ENCODE data around the gene TMEM229A.
"Not testable (repeated sequence)": the region's sequence is repeated elsewhere in the genome, so short reads cannot be mapped to it uniquely, and the experiment has no call there.

Gene TMEM229A

DNA sequence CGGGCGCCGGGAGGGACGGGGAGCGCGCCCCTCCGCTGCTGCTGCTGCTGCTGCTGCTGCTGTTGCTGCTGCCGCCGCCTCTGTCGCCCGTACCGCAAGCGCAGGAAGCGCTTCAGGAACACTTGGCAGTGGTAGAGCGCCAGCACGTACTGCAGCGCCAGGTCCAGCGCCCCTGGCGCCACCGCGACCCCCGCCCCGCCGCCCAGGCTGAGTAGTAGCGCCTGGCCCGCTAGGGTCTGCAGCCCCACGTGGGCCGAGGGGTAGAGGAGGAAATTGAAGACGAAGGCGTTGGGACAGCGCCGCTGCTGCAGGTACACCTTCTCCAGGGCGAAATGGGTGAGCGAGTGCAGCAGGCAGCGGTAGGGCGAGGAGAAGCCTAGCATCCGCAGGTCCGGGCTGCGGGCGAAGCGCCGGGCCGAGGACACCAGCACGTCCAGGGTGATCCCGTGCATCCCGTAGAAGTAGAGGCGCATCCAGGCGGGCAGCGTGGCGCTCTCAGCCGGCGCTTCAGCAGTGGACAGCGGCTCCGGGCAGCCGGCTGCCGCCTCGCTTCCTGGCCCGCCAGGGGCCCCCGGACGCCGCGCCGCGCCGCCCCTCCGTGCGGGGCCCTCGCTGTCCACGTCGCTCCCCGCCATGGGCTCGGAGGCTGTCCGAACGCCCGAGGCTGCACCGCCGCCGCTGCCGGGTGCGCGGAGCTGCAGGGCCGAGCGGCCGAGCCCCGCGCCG is at the start of gene TMEM229A:
TMEM229A (minus strand) TSS at position 699 of the 726 bp plus-strand sequence; CDS start at position 635, 64 bp downstream.
- no peak for DNase-seq (ENCODE audit: low read depth)

DNA sequence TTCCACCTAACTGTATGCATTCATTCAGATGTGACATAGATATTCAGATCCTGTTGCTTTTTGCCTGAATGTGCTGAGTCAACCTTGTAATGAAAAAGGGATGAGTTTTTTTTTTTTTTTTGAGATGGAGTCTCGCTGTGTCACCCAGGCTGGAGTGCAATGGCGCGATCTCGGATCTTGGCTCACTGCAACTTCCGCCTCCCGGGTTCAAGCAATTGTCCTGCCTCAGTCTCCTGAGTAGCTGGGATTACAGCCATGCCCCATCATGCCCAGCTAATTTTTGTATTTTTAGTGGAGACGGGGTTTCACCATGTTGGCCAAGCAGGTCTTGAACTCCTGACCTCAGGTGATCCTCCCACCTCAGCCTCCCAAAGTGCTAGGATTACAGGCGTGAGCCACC is 49.4 kb upstream of the TMEM229A start:
- not testable (repeated sequence) for DNase-seq (ENCODE audit: low read depth)

DNA sequence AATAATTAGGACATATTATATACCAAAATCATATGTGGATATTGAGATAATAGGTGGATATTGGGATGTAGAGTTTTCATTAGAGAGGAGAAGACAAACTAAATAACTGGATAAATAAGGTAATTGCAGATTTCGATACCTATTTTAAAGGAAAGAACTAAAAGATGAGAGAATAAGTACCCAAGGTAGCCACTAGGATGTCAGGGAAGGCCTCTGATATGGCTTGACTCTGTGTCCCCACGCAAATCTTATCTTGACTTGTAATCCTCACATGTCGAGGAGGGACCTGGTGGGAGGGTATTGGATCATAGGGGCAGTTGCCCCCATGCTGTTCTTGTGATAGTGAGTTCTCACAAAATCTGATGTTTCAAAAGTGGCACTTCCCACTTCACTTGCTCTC is 44.7 kb upstream of the TMEM229A start:
- DNase-seq (ENCODE audit: low read depth), result no peak

DNA sequence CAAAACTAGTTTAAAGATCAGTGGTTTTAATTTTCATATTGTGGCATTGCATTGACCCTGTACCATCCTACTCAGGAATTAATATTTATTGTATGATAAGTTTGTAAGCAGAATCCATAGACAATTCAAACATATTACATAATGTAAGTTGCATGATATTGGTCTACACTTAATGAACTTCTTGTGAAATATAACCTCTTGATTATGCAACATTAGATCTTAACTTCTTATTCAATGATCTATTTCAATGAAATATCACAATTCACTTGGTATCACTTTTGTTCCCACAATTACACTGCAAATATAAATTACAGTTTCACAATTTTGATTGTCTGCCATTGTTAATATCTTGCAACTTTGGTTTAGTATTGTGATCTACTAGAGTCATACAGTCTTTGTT is 44.0 kb upstream of the TMEM229A start:
- DNase-seq (ENCODE audit: low read depth), result no peak

DNA sequence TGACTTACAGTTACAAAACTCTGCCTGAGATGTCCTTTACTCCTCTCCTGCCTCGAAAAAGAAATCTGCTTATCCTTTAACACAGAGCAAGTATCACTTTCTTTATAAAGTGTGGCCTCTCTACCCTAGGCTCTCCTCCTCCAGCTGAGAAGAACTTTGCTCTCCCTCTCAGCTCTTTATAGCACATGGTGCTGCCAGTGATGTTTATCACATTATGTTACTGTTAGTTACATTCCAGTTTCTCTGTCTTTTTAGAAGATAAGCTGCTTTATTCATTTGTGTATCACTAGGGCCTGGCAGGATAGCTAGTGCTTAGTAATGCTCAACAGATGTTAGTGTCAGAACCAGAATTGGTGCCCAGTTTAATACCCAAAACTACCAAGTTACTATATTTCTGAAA is 41.1 kb upstream of the TMEM229A start:
- no peak for DNase-seq (ENCODE audit: low read depth)

DNA sequence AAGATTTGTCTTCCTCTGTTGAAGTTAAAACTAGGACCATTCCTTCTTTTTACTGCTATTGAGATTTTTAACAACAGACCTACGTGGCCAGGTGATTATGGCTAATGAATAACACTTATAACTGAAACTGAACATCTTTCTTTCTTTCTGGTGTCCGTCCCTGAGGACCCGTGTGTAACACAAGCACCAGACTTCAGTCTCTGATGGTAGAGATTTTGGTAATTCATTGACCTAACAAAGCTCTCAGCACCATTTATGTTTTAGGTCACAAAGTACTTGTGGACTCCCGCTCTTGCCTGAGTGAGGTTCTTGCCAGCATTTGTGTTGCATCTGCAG is 40.4 kb upstream of the TMEM229A start:
- no peak for DNase-seq (ENCODE audit: low read depth)

DNA sequence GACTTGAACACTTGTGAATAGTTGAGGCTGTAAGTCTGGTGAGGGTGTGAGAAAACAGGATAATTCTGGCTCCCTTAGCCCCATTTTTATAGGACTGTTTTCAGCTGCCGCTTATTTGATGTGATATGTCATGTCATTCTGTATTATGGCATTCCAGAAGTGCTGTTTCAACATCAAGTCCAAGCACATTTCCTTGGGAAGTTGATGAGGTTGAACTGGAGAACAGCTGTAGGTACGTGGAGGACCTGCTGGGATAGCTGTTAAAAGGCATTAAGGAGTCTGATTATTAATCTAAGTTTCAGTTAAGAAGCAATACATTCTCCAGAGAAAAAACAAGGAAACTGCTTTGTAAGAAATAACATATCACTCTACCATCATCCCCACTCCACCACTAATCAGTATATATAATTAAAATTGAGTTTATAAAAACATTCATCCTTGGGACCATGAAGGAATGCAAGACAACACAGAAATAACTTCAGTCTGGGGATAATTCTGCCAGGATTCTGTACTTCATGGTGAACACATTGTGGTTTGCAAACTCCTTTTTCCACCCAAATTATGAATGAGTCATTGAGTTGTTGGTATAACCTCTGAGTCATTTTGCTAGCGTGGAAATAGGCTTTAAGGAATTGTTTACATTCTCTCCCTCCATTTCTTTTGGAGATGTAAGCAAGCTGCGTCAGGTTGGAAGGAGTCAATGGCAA is 39.9 kb upstream of the TMEM229A start:
- DNase-seq (ENCODE audit: low read depth), result no peak

DNA sequence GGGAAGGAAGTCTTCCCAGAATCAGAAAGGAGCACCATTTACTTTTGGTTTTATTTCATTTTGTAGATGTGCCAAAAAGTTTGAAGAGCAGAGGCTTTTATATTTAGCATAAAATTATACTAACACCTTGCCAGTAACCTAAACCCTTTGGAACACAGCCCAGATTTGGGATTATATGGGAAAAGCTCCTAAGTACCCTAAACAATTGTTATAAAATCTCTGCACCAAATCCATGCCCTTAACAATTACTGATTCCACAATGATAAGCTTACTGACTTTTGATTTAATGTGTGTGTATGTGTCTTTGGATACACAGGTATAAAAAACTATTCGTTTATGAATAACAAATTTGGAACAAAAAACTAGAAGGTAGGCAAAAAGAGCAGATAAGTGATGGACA is 39.0 kb upstream of the TMEM229A start:
- DNase-seq (ENCODE audit: low read depth), result no peak

DNA sequence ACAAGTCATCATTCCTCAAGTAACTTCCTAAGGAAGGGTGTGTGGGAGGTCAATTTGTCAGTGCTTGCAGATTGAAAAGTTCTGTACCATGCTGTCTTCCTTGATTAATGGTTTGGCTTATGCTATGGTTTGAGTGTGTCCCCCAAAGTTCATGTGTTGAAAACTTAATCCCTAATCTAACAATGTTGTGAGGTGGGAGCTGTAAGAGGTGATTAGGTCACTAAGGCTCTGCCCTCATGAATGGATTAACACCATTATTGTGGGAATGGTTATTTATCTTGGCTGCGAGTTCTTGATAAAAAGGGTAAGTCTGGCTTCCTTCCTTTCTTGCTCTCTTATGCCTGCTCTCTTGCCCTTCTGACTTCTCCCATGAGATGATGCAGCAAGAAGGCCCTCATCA is 29.3 kb upstream of the TMEM229A start:
- no peak for DNase-seq (ENCODE audit: low read depth)

DNA sequence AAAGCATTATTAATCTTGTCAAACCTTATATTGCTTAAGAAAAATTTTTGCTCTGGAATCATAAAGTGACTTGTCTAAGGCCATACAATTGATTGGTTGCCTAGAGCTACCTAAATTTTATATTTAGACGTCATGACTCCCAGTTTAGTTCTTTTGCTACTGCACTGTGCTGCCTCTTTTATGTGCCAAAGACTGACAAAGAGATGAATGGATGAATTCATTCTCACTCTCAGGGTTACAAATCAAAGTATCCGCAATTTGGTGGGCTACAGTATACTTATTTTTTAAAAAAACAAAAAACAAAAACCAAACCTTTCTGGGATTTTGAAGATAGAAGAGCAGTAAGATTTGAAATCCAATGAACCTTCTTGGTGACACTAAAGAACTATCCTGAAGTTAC is 27.7 kb upstream of the TMEM229A start:
- DNase-seq (ENCODE audit: low read depth), result no peak

DNA sequence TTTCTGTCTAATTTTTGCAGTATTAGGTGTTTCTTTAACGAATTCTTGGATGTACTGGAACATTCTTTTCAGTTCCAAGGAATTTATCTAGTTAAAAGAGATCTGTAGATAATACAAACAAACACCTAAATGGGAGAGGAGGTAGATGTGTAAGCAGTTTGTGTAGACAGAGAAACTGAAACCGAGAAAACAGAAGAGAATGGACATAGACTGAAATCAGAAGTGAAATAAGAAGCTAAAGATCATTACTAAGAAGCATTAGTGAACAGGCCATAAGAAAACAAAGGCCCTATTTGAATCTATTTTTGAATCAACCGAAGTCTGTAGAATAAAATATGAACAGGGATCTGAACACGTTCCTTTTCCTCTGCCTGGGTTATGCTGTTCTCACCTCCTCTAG is 26.5 kb upstream of the TMEM229A start:
- DNase-seq (ENCODE audit: low read depth), result no peak

DNA sequence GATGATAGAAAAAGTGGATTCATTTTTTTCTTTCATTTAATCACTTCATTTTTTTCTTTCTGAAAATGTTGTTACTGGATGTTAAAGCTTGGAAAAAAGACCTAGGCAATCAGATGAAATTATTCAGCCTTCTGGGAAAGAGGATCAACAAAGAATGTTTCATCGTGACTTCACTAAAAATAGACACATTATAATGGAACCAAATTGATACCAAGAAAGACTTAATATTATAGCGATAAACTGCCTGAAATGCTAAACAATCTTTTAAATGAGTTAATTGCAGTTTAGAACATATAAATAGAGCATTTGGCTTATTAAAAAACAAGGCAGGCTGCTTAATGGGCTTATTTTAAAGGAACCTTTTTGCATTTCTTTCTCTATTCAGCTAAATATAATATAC is 25.6 kb upstream of the TMEM229A start:
- DNase-seq (ENCODE audit: low read depth), result no peak

DNA sequence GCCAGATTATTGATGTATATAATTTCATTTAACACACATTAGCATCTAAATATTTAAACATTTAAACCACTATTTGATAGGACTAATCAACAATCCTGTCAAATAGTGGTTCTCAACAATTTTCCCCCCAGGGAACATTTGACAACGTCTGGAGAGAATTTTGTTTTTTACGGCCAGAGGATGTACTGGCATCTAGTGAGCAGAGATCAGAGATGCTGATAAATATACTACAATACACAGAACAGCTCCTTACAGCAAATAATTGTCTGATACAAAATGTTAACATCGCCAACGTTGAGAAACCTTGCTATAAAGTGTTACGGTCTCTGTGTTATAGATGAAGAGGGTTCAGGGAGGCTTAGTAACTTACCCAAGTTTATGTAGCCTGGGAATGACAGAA is 25.0 kb upstream of the TMEM229A start:
- DNase-seq (ENCODE audit: low read depth), result no peak

DNA sequence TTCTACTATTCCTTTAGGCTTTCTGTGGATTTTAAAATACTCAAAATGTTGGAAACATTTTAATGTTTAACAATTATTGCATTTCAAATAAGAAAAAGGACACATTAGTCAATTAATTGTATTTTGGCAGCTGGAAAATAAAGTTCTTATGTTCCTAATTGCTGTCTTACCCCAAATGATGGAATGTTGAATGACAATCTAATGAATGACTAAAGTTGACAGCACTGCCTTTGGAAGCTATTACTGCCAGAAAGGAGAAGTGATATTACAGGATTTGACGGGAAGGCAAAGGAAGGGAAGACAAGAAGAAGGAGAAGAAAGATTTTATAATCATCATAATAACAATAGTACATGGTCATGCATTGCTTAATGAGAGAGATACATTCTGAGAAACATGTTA is 23.4 kb upstream of the TMEM229A start:
- DNase-seq (ENCODE audit: low read depth), result no peak

DNA sequence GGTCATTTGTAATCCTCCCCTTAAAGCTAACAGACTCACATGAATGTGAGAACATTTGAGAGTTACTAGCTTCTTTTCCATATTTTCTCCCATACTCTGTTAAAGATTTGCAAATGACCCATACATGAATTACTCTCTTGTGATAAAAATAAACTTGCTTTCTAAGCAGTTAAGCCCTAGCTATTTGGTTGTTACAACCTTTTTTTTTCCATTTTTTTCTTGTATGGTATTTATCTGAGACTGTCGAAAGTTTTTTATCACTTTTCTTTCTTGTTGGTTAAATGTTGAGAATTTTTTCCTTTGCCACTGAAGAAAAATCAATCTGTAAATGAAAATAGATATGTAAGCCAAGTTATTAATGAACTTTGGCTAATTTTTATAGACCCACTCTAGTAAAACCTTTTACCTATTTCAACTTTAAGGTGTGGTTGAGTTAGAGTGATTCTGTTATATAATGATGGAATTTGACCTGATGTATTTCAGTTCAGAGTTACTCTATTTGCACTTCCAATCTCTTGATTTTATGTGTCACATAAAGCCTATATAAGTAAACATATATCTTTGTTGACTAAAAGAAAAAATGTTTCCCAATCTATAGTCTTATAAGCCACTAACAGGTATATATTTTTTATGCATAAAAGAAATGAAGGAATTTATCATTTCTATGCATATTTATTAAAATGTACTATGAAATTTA is 19.0 kb upstream of the TMEM229A start:
- no peak for DNase-seq (ENCODE audit: low read depth)

DNA sequence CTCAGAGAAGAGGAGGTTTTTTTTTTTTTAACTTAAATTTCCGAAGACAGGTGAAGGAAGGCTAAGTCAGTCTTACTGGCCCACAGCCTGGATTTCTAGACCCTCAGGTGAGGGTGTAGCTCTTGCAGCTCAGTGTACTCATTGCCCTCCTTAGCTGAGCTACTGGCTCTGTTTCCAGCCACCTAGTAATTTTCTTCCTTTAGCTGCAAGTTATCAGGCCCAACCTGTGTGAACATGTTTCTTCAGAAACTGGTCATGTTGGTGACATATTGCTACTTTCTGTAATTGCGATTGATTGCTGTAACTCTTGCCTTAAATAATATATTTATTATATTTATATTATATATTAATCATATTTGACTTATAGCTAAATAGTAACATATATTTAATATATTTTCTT is 10.0 kb upstream of the TMEM229A start:
- no peak for DNase-seq (ENCODE audit: low read depth)

DNA sequence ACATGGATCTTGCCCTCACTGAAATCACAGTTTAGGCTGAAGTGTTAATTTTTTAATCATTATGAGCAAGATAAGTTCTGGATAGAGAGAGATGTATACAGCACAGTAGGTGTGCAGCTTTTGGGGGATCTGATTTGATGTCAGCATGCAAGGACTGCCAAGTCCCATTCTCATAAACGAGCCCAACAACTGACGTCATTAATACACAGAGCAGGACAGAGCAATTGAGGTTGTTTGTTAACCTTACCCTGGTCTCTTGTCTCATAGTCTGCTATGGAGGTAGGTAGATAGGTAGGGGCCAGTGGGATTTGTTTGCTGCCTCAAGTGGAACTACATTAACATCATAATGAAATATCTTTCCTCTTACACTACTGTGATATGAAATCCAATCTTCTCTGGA is 8.6 kb upstream of the TMEM229A start:
- no peak for DNase-seq (ENCODE audit: low read depth)

DNA sequence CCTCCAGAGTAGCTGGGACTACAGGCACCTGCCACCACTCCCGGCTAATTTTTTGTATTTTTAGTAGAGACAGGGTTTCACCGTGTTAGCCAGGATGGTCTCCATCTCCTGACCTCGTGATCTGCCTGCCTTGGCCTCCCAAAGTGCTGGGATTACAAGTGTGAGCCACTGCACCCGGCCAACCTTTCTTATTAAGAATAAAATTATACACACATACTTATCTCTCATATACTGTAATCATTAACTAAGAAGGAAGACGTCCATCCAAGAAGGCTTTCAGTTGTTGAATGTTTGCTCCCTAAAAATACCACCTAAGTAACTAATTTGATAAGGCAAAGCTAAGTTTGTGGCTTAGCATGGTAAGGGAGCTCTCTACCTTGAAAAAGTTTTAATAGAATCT is 5.0 kb upstream of the TMEM229A start:
- DNase-seq (ENCODE audit: low read depth), result not testable (repeated sequence)

DNA sequence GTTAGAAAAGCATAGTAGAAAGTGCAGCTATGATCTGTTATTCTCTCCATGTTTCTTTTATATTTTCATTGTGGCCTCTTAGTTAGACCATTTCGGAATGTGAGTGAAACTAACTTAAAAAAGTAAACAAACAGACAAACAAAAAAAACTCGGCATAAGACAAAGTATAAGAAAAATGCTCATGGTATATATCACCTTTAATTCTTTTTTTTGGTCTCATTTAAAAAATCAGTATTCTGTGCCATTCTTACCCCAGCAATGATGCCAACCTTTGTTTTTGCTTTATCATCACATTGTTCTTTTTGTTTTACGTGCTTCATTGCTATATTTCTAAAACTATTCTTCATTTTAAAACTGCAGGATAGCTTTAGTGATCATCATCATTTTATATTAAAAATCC is 2.8 kb upstream of the TMEM229A start:
- DNase-seq (ENCODE audit: low read depth), result no peak

DNA sequence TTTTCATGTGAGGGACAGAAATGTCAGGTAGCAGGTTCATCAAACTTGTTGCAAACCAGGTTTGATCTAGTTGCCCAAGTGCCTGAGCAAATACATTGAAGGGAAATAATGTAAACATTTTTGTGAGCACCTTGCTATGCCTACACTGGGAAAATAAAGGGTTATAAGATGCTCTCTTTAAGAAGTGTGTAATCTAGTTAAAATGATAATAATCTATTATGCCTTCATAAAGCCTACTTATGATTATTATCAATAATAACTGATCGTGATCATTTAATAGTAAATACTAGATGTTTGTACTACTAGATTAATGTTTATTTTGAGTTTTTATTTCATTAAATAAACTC is 1.9 kb upstream of the TMEM229A start:
- no peak for DNase-seq (ENCODE audit: low read depth)

DNA sequence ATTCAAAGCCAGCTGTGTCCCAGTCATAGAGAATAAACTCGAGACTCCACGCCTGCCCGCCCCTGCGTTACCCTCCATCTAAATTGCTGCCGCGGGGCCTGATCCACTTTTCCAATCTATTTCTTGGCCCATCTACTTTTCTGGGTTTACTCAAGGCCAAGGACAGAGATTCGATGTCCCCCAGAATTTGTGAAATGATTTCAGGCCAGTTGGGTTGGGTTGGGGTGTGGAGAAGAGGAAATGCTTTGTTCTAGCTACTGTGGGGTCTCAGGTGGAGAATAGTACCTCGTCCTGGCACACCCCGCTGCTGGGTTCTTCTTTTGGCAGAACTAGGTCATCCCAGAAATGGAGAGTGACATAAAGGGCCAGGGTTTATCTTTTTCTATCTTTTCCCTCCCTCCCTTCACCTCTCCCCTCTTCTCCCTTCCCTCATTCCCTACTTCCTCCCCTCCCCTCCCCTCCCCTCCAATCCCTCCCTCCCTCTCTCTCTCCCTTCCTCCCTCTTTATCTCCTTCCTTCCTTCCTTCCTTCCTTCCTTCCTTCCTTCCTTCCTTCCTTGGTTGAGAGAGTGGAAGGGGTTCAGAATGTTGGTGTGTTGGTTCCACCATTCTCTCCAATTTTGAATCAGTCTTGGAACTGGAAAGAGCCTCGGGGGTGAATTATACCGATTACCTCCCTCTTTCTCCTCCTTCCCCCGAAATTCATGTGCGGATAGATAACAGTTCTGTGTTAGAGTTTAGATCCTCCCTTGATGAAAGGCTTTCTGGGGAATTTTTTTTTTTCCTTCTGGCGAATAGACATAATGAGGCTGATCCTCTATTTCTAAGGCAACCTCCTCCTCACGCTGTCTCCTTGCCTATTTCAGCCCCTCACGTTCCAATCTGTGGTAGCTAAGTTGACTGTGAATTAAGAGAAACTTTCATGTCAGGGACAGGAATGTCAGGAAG is 1.2 kb upstream of the TMEM229A start:
- DNase-seq (ENCODE audit: low read depth), result no peak

DNA sequence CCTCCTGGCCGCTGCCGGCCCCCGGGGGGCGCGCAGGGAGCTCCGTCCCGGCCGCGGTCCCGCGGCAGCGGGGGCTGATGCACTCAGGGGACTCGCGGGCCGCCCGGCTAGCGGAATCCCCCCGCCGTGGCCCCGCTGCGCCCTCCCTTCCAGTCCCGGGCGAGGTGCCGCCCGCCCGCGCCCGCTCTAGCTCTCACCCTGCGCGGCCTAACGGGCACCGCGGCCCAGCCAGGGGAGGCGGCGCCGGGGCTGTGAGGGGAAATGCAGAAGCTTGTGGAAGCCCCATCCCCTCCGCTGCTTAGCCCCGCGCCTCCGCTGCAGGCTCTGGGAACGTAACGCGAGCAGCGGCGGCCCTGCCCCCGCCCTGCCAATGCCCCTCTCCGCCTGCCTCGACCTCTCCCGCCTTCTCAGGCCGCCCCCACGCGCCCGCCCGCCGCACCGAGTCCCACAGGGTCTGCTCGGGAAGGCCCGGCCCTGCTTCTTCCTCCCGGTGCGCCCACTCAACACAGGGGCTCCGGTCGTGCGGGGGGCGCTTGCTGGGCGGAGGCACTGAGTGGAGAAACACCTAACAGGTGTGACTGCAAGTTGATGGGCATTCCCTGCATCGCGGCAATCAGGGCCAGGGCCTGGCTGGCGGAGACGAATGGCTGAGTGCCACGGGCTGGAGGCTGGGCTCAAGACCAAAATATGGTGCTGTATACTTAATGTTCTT is 384 bp upstream of the TMEM229A start:
- no peak for DNase-seq (ENCODE audit: low read depth)

Data from CMK (cell line).